HepG2 (cell line): ENCODE data around the gene DCHS2.

Experiments used
- HMGA1 ChIP-seq: sonication (generic); formaldehyde crosslinking; conservative IDR thresholded peaks from 2 replicates; pipeline ENCODE4 v1.4.0; 2020; ENCODE audit warnings: missing genetic modification reagents
- NRL ChIP-seq: sonication (generic); formaldehyde crosslinking; IDR thresholded peaks from 2 replicates; pipeline ENCODE4 v1.5.0; 2020; ENCODE audit warnings: missing genetic modification reagents, mild to moderate bottlenecking, moderate library complexity, borderline replicate concordance
- PCBP1 ChIP-seq: fragments of 200-400 bp; formaldehyde crosslinking; IDR thresholded peaks from 2 replicates; pipeline ENCODE4 v1.6.1; 2017; ENCODE audit warnings: mild to moderate bottlenecking, low read depth, low read length, borderline replicate concordance
- POLR2A ChIP-seq, 2 experiments: IDR thresholded peaks; 2 replicates each; pipeline ENCODE4 v1.6.1; 2011; ENCODE audit warnings: low read depth in 2 of 2, low read length in 2 of 2, mild to moderate bottlenecking in 1 of 2, moderate library complexity in 1 of 2; ENCODE audit not compliant: insufficient read depth in 1 of 2
- RNF219 ChIP-seq: sonication (generic); formaldehyde crosslinking; IDR thresholded peaks from 2 replicates; pipeline ENCODE4 v1.5.0; 2020; ENCODE audit warnings: mild to moderate bottlenecking, missing genetic modification reagents
- TOE1 ChIP-seq: sonication (generic); formaldehyde crosslinking; IDR thresholded peaks from 2 replicates; pipeline ENCODE4 v1.4.0; 2020; ENCODE audit warnings: mild to moderate bottlenecking, missing genetic modification reagents
- ZNF251 ChIP-seq: sonication (generic); formaldehyde crosslinking; IDR thresholded peaks from 2 replicates; pipeline ENCODE4 v1.9.0; 2021; ENCODE audit warnings: mild to moderate bottlenecking, missing genetic modification reagents
- ZNF317 ChIP-seq: sonication (generic); formaldehyde crosslinking; IDR thresholded peaks from 2 replicates; pipeline ENCODE4 v1.5.0; 2020; ENCODE audit warnings: mild to moderate bottlenecking, missing genetic modification reagents
- ZNF331 ChIP-seq: sonication (generic); formaldehyde crosslinking; IDR thresholded peaks from 2 replicates; pipeline ENCODE4 v1.4.0; 2020; ENCODE audit warnings: missing genetic modification reagents
- ZNF414 ChIP-seq: sonication (generic); formaldehyde crosslinking; IDR thresholded peaks from 2 replicates; pipeline ENCODE4 v1.5.0; 2020; ENCODE audit warnings: missing genetic modification reagents
- ZNF639 ChIP-seq: conservative IDR thresholded peaks from 2 replicates; pipeline ENCODE4 v1.6.1; 2018; ENCODE audit warnings: missing genetic modification reagents

- TF ChIP-seq TOE1 (CRISPR knock-in tag), result no peak
- TF ChIP-seq PCBP1, result no peak
- no peak for TF ChIP-seq NRL (CRISPR knock-in tag)
- TF ChIP-seq ZNF331 (CRISPR knock-in tag), result no peak
- no peak for TF ChIP-seq ZNF251
- no peak for TF ChIP-seq RNF219 (CRISPR knock-in tag)
- no peak for TF ChIP-seq ZNF639
- no peak for TF ChIP-seq ZNF317 (CRISPR knock-in tag)
- TF ChIP-seq ZNF414 (CRISPR knock-in tag), result no peak
- no peak for TF ChIP-seq POLR2A (IDR thresholded peaks at IDR 0.05; ENCODE audit: insufficient read depth in 1 of 2, low read depth in 2 of 2, low read length in 2 of 2)
- TF ChIP-seq HMGA1, result no peak
Observed at GRCh38 chr4:154511981-154512380, 20.4 kb upstream of the DCHS2 start.
